Activated T-helper 17 cell treated with anti-CD3 and anti-CD28 coated beads, Interleukin-2, amount 50 U/mL, for 72 hours (primary cell): Measurements from ENCODE around the gene AVL9. TPM values are rescaled to one million over a fixed set of nuclear protein-coding genes. Genes with fewer than 3 reads are reported as not detected.

Source experiments
- ATAC-seq: fragments of 150-1000 bp; cut with Tn5 transposase; replicated peaks from 2 replicates; pipeline ENCODE4 v1.10.0; 2021; ENCODE audit warnings: mild to moderate bottlenecking, moderate library complexity
- H3K27ac Mint-ChIP-seq: one replicate; pipeline ENCODE4 v1.8.0; 2022; ENCODE audit warnings: mixed read lengths
- H3K27me3 Mint-ChIP-seq: one replicate; pipeline ENCODE4 v1.8.0; 2022; ENCODE audit warnings: mixed read lengths
- H3K36me3 Mint-ChIP-seq: one replicate; pipeline ENCODE4 v1.8.0; 2022; ENCODE audit warnings: low read depth, mild to moderate bottlenecking, mixed read lengths
- H3K4me1 Mint-ChIP-seq: one replicate; pipeline ENCODE4 v1.8.0; 2022; ENCODE audit warnings: mixed read lengths
- H3K4me3 Mint-ChIP-seq: one replicate; pipeline ENCODE4 v1.8.0; 2022; ENCODE audit warnings: mild to moderate bottlenecking, mixed read lengths
- H3K9me3 Mint-ChIP-seq: one replicate; pipeline ENCODE4 v1.8.0; 2022; ENCODE audit warnings: mixed read lengths
- total RNA-seq, 2 donors: library from RNA; stranded (reverse); gene quantifications; one replicate each; pipeline ENCODE4 v1.2.3, GENCODE V29; 2022

Gene AVL9
- total RNA-seq, 2 donors from 2014 or later = 46.1 to 48.1 TPM

DNA sequence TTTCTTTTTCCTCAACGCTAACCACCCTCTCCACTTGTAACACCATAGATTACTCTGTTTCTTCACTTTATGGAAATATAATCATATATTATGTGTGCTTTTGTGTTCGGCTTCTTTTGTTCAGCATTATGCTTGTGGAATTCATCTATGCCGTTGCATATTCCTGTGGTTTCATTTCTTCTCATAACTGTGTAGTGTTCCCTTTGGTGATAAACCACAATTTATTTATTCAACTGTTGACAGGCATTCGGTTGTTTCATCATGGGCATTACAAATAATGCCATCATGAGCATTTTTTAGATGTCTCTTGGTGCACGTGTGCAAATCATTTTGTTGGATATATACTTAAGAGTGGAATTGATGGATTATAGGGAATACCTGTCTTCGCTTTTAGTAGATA, 12.1 kb downstream of the AVL9 start:
- H3K9me3 Mint-ChIP-seq = no peaks in the 10 kb centered on the region
- H3K27ac Mint-ChIP-seq = peak overlapping the region; percentile 90

GRCh38 chr7:32511791-32512190, 16.5 kb downstream of the AVL9 start:
- Mint-ChIP-seq H3K4me3 (no peak overlapping the region), H3K9me3 (no peaks in the 10 kb centered on the region), H3K4me1 (peaks cover 58% of the 10 kb centered on the region), H3K36me3 (peaks cover 36% of the 10 kb centered on the region), H3K27ac (peak overlapping the region; percentile 63), H3K27me3 (no peaks in the 10 kb centered on the region)
- ATAC-seq = no peak

More for the DNA sequence above, 12.1 kb downstream of the AVL9 start:
- Mint-ChIP-seq H3K27me3 (no peaks in the 10 kb centered on the region), H3K36me3 (peaks cover 27% of the 10 kb centered on the region), H3K4me1 (peaks cover 43% of the 10 kb centered on the region), H3K4me3 (no peak overlapping the region)
- no peak for ATAC-seq

DNA sequence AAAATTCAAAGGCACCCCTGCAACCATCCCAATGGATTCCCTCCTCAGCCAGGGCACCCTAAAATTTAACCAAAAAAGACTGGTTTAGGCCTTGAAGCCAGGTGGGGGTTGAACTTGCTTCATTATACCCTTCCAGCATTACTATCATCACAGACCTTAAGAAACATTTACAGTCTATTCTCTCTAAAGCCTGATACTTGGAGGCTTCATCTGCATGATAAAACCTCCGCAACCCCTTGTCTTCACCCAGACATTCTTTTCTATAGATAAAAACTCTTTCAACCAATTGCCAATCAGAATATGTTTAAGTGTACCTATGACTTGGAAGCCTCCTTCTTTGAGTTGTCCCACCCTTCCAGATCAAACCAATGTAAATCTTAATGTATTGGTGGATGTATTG, 17.9 kb downstream of the AVL9 start:
- Mint-ChIP-seq H3K4me3 (no peak overlapping the region), H3K27ac (no peak overlapping the region), H3K4me1 (peaks cover 51% of the 10 kb centered on the region), H3K9me3 (no peaks in the 10 kb centered on the region), H3K27me3 (no peaks in the 10 kb centered on the region), H3K36me3 (peaks cover 35% of the 10 kb centered on the region)
- ATAC-seq = no peak

- Mint-ChIP-seq H3K4me1 (peaks cover 49% of the 10 kb centered on the region), H3K36me3 (peaks cover 46% of the 10 kb centered on the region), H3K27ac (peak overlapping the region; percentile 52), H3K9me3 (peaks cover 4% of the 10 kb centered on the region), H3K4me3 (peak overlapping the region; percentile 29), H3K27me3 (no peaks in the 10 kb centered on the region)
- ATAC-seq = peak; percentile 84
These were observed 20.7 kb downstream of the AVL9 start for GRCh38 chr7:32515890-32516550.

DNA sequence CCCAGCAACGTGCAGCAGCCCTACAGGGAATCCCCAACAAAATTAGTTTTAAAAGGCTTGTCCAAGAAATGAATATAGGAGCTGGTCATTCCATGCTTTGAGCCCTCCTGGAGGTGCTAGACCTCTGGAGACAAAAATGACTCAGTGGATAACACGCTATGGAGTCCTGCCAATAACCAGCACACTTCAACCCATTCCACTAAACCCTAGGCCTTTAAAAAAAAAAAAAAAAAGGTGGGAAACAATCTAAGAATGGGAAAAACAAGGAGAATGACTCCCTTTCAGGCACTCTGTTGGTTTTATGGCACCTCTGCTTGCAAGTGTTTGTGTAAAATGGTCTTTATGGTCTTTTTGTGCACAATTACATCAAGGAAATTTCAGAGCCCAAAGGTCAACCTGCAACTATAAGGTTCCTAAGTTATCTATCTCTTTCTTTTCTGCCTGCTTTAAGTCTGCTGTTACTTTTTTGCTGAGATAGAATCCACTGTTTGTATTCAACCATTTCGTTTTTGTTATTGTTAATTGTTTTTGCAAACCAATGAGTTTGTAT, 21.3 kb downstream of the AVL9 start:
- Mint-ChIP-seq H3K36me3 (peaks cover 52% of the 10 kb centered on the region), H3K27me3 (no peaks in the 10 kb centered on the region), H3K4me3 (no peak overlapping the region), H3K4me1 (peaks cover 43% of the 10 kb centered on the region), H3K27ac (no peak overlapping the region), H3K9me3 (peaks cover 4% of the 10 kb centered on the region)
- no peak for ATAC-seq

DNA sequence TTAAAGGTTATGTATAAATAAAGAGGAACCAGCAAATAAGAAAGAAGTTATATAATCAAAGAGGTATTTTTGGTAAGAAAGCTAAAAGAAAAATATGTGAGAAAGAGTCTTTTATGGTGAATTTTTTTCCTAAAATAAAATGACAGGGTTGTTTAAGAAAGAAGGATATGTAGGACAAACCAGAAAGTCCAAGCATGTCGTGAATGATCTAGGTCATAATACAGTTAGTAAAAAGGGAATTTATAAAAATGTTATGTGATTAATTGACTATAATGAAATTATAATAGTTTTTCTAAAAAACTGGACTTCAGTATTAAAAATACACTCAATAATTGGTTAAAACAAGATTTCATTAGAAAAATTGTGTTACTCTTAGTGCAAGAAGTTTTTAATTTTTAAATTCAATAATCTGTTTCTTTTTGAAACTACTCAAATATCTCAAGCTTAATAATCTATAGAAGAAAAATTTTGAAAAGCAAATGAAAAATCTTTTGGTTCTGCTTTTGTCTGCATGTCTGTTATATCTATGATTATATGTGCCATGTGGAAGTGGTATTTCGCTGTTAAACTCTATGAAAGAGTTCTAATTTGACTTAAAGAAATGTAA, 23.3 kb downstream of the AVL9 start:
- no peak overlapping the region for H3K27ac Mint-ChIP-seq
- peaks cover 66% of the 10 kb centered on the region for H3K36me3 Mint-ChIP-seq
- no peaks in the 10 kb centered on the region for H3K27me3 Mint-ChIP-seq
- H3K9me3 Mint-ChIP-seq = peaks cover 4% of the 10 kb centered on the region
- no peak overlapping the region for H3K4me3 Mint-ChIP-seq
- no peak for ATAC-seq
- peaks cover 38% of the 10 kb centered on the region for H3K4me1 Mint-ChIP-seq

DNA sequence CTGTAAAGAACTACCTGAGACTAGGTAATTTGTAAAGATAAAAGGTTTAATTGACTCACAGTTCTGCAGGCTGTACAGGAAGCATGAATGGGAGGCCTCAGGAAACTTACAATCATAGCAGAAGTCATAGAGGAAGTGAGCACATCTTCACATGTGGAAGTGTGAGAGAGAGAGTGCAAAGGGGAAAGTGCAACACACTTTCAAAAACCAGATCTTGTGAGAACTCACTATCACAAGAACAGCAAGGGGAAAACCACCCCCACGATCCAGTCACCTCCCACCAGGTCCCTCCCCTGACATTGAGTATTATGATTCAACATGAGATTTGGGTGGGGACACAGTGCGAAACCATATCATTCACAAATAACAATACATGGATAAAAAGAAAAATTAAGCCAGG, 24.5 kb downstream of the AVL9 start:
- H3K27ac Mint-ChIP-seq = no peak overlapping the region
- H3K4me3 Mint-ChIP-seq = no peak overlapping the region
- no peaks in the 10 kb centered on the region for H3K27me3 Mint-ChIP-seq
- peaks cover 60% of the 10 kb centered on the region for H3K36me3 Mint-ChIP-seq
- ATAC-seq = peak; percentile 68
- H3K9me3 Mint-ChIP-seq = peaks cover 4% of the 10 kb centered on the region
- peaks cover 27% of the 10 kb centered on the region for H3K4me1 Mint-ChIP-seq

GRCh38 chr7:32522746-32523530, 27.6 kb downstream of the AVL9 start:
- Mint-ChIP-seq H3K9me3 (peaks cover 4% of the 10 kb centered on the region), H3K36me3 (peaks cover 31% of the 10 kb centered on the region), H3K27ac (no peak overlapping the region), H3K4me1 (peaks cover 14% of the 10 kb centered on the region), H3K4me3 (no peak overlapping the region), H3K27me3 (no peaks in the 10 kb centered on the region)
- no peak for ATAC-seq

- peaks cover 31% of the 10 kb centered on the region for H3K36me3 Mint-ChIP-seq
- H3K9me3 Mint-ChIP-seq = peaks cover 4% of the 10 kb centered on the region
- no peak overlapping the region for H3K4me3 Mint-ChIP-seq
- H3K4me1 Mint-ChIP-seq = peaks cover 18% of the 10 kb centered on the region
- H3K27me3 Mint-ChIP-seq = no peaks in the 10 kb centered on the region
- H3K27ac Mint-ChIP-seq = no peak overlapping the region
- ATAC-seq = no peak
These were observed 29.3 kb downstream of the AVL9 start for GRCh38 chr7:32524631-32525030.

DNA sequence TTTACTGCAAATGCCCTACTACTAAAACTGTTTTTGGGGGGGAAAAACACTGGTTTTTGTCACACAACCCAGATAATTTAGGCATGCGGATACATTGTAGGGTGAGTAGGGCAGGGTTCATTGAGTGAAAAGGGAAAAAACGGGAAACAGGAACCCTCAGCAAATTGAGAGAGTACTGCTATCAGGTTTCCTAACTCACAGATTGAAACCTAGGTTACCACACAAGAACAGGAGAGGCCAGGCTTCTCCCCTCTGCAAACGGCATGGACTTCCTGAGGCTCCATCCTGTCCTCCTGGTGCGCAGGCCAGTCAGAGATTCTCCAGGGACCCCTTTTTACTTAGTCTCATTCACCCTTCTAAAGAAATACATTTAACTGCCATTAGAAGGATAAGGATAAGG, 30.6 kb downstream of the AVL9 start:
- peaks cover 22% of the 10 kb centered on the region for H3K36me3 Mint-ChIP-seq
- peaks cover 12% of the 10 kb centered on the region for H3K4me1 Mint-ChIP-seq
- no peak overlapping the region for H3K27ac Mint-ChIP-seq
- ATAC-seq = no peak
- H3K4me3 Mint-ChIP-seq = no peak overlapping the region
- no peaks in the 10 kb centered on the region for H3K27me3 Mint-ChIP-seq
- H3K9me3 Mint-ChIP-seq = peaks cover 2% of the 10 kb centered on the region

DNA sequence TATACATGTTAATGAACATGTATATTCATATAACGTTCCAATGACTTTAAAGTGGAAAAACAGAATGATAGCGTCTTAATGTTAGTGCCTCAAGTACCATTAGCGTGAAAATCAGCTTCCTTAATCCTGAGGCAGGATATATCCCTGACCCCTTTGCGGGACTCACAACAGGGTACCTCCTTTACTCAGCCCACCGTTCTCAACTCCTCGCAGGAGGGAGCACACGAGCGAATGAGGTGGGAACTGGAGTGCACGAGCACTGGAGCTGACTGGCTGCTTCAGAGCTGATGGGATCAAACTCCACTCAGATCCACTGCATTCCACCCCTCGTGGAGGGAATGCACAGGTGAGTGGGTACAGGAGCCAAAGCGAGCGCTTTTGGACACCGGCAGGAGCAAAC, 36.1 kb downstream of the AVL9 start:
- no peak overlapping the region for H3K27ac Mint-ChIP-seq

DNA sequence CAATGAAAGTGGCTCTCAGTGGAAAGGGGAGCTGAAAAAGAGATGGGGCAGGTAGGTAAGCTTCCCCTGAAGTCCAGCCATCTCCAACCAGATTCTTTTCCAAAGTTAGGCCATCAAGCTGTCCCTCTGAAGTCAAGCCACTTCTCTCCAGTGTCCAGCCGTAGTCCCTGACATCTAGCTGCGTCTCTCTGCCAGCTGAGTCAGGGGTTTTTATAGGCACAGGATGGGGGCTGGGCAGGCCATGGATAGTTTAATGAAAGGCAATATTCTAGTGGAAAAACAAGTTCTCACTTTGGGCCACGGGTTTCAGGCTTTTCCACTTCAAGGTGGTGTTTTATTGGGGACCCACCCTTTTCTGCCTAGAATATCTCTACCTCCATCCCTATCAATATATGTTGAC, 36.8 kb downstream of the AVL9 start:
- H3K36me3 Mint-ChIP-seq = peaks cover 4% of the 10 kb centered on the region
- H3K4me1 Mint-ChIP-seq = peaks cover 18% of the 10 kb centered on the region
- no peak overlapping the region for H3K27ac Mint-ChIP-seq
- peaks cover 5% of the 10 kb centered on the region for H3K9me3 Mint-ChIP-seq
- ATAC-seq = no peak
- H3K27me3 Mint-ChIP-seq = no peaks in the 10 kb centered on the region
- no peak overlapping the region for H3K4me3 Mint-ChIP-seq

More for the DNA sequence above, 36.1 kb downstream of the AVL9 start:
- no peak overlapping the region for H3K4me3 Mint-ChIP-seq
- no peak for ATAC-seq
- H3K4me1 Mint-ChIP-seq = peaks cover 16% of the 10 kb centered on the region
- no peaks in the 10 kb centered on the region for H3K27me3 Mint-ChIP-seq
- H3K9me3 Mint-ChIP-seq = peaks cover 5% of the 10 kb centered on the region
- H3K36me3 Mint-ChIP-seq = peaks cover 4% of the 10 kb centered on the region

GRCh38 chr7:32532716-32533115, 37.4 kb downstream of the AVL9 start:
- Mint-ChIP-seq H3K27me3 (no peaks in the 10 kb centered on the region), H3K4me3 (no peak overlapping the region), H3K4me1 (peaks cover 18% of the 10 kb centered on the region), H3K27ac (no peak overlapping the region), H3K9me3 (peaks cover 5% of the 10 kb centered on the region), H3K36me3 (peaks cover 4% of the 10 kb centered on the region)
- no peak for ATAC-seq

GRCh38 chr7:32533276-32534029, 38.2 kb downstream of the AVL9 start:
- no peak overlapping the region for H3K4me3 Mint-ChIP-seq
- H3K36me3 Mint-ChIP-seq = peaks cover 4% of the 10 kb centered on the region
- H3K27ac Mint-ChIP-seq = no peak overlapping the region
- H3K4me1 Mint-ChIP-seq = peaks cover 12% of the 10 kb centered on the region
- ATAC-seq = no peak
- no peaks in the 10 kb centered on the region for H3K27me3 Mint-ChIP-seq
- peaks cover 5% of the 10 kb centered on the region for H3K9me3 Mint-ChIP-seq
